Peyer's patch (tissue), 4 donors: Measurements from ENCODE around the gene FOCAD. TPM values are rescaled to one million over a fixed set of nuclear protein-coding genes. Genes with fewer than 3 reads are reported as not detected.

Experiments
- DNase-seq, 3 donors: peaks; one replicate each; pipeline ENCODE4 v3.0.0-alpha.2; 2017 to 2019
- H3K27ac ChIP-seq, 4 donors: fragments of 200-600 bp; sonication (generic); one replicate each; pipeline ENCODE4 v1.5.1; 2016 to 2019
- H3K27me3 ChIP-seq, 2 donors: fragments of 200-600 bp; sonication (generic); one replicate each; pipeline ENCODE4 v1.5.1; 2019
- H3K36me3 ChIP-seq, 3 donors: fragments of 200-600 bp; sonication (generic); one replicate each; pipeline ENCODE4 v1.5.1; 2016 to 2019
- H3K4me1 ChIP-seq, 4 donors: fragments of 200-600 bp; sonication (generic); one replicate each; pipeline ENCODE4 v1.5.1; 2016 to 2019
- H3K4me3 ChIP-seq, 4 donors: fragments of 200-600 bp; sonication (generic); 1 replicate in 3 of 4; 2 replicates in 1 of 4; pipeline ENCODE4 v1.5.1; 2016 to 2019; ENCODE audit warnings: mild to moderate bottlenecking in 1 of 4
- H3K9me3 ChIP-seq, 4 donors: fragments of 200-600 bp; sonication (generic); one replicate each; pipeline ENCODE4 v1.5.1; 2016 to 2019; ENCODE audit warnings: mild to moderate bottlenecking in 1 of 4
- POLR2A ChIP-seq, 2 donors: fragments of 450-650 bp; IDR thresholded peaks; one replicate each; pipeline ENCODE4 v1.5.1; 2017; ENCODE audit warnings: antibody characterized with exemption in 2 of 2, mild to moderate bottlenecking in 2 of 2, moderate library complexity in 2 of 2
- total RNA-seq, 4 donors: library from RNA; depleted of rRNA; stranded (reverse); fragments of >200 nt; gene quantifications; one replicate each; pipeline ENCODE4 v1.1.0, GENCODE V29; 2016
- TF ChIP-seq, protein P1 (sequence below), 6 experiments: fragments of 450-650 bp in 4 of 6; fragments of 200-600 bp in 2 of 6; sonication (generic) in 1 of 6; IDR thresholded peaks; one replicate each; pipeline ENCODE4 v1.5.1; 2017 to 2019; ENCODE audit warnings: antibody characterized with exemption in 6 of 6, mild to moderate bottlenecking in 3 of 6, moderate library complexity in 1 of 6

FOCAD gene
- total RNA-seq, 4 donors from 2014 or later = 19.4 to 42.1 (median 28.7) TPM

DNA sequence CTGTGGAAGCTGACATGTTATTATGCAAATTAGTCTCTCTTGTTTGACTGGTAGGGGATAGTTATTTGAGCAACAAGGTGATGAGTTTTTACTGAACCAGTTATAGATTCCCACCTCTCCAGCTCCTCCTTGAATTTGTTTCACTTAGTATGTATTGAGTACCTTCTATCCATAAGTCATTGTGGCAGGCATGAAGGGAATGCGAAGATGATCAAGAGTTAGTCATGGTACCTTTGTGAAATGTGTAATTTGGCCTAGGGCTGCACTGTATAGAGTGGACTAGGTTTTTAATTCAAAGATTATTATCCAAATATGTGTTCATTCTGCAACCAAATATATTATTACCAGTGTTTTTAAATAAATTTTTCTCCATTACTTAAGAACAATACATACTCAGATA lies 237.3 kb downstream of the FOCAD start:
- no peaks in the 10 kb centered on the region for H3K9me3 ChIP-seq
- no peak overlapping the region for H3K27ac ChIP-seq
- no peaks in the 10 kb centered on the region for H3K36me3 ChIP-seq
- H3K4me1 ChIP-seq = no peaks in the 10 kb centered on the region
- TF ChIP-seq, protein P1, sequence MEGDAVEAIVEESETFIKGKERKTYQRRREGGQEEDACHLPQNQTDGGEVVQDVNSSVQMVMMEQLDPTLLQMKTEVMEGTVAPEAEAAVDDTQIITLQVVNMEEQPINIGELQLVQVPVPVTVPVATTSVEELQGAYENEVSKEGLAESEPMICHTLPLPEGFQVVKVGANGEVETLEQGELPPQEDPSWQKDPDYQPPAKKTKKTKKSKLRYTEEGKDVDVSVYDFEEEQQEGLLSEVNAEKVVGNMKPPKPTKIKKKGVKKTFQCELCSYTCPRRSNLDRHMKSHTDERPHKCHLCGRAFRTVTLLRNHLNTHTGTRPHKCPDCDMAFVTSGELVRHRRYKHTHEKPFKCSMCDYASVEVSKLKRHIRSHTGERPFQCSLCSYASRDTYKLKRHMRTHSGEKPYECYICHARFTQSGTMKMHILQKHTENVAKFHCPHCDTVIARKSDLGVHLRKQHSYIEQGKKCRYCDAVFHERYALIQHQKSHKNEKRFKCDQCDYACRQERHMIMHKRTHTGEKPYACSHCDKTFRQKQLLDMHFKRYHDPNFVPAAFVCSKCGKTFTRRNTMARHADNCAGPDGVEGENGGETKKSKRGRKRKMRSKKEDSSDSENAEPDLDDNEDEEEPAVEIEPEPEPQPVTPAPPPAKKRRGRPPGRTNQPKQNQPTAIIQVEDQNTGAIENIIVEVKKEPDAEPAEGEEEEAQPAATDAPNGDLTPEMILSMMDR (IDR thresholded peaks at IDR 0.05) = no peak
- no peak for TF ChIP-seq POLR2A (IDR thresholded peaks at IDR 0.05)
- no peak overlapping the region for H3K4me3 ChIP-seq
- no peak for DNase-seq
- H3K27me3 ChIP-seq = no peaks in the 10 kb centered on the region

DNA sequence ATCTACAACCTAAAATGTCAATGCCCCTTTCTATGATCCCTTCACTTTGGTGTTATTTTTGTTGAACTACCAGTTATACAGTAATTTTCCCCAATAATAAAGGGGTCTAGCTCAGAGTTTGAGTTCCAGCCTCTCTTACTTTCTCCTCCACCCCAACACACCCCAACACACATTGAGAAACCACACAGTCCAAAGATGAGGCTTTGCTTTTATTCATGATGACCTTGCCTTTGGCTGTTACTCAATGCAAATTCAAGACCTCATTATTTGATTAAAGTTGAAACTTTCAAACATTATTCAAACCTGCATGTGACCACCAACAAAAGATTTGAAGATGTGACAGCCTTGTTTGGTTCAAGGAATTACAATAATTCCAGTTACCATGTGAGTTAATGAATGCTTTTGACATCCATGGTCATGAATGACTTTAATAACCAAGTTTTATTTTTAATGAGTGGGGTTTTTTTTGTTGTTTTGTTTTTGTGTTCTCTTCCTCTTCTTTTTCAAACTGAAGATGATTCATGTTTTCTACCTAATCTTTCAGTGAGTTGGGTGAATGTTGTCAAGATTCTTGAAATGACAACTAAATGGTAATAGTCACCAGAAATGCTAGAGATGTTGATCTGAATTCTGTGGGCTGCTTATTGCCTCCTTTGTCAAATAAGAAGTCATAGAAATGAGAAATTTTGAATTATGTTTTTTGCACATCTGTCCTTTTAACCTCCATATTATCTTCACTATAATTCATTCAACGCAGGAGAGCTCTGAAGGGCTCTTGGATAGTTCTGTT lies 241.4 kb downstream of the FOCAD start:
- no peak overlapping the region for H3K4me3 ChIP-seq
- no peaks in the 10 kb centered on the region for H3K4me1 ChIP-seq
- H3K36me3 ChIP-seq = peaks cover 0 to 4% (median 0%) of the 10 kb centered on the region in 3 donors
- H3K27ac ChIP-seq = no peak overlapping the region
- no peaks in the 10 kb centered on the region for H3K9me3 ChIP-seq
- DNase-seq = no peak
- TF ChIP-seq POLR2A (IDR thresholded peaks at IDR 0.05) = no peak
- TF ChIP-seq, protein P1 (IDR thresholded peaks at IDR 0.05) = no peak
- no peaks in the 10 kb centered on the region for H3K27me3 ChIP-seq

DNA sequence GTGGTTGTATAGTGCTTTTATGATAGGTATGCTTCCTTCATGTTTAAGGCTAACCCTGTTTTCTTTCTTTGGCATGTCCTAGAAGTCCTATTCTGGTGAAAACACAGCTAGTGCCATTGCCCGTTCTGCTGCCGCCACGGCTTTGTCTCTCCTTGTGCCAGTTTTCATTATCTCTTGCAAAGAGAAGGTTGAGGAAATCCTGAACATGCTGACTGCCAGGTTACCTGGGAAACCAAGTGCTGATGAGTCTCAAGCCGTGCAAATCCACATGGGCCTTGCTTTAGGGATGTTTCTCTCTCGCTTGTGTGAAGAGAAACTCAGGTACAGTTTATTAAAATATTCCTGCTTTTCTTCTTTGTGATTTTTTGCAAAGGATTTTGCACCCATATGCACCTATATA lies 245.2 kb downstream of the FOCAD start:
- H3K9me3 ChIP-seq = no peaks in the 10 kb centered on the region
- H3K4me3 ChIP-seq = no peak overlapping the region
- DNase-seq = no peak

DNA sequence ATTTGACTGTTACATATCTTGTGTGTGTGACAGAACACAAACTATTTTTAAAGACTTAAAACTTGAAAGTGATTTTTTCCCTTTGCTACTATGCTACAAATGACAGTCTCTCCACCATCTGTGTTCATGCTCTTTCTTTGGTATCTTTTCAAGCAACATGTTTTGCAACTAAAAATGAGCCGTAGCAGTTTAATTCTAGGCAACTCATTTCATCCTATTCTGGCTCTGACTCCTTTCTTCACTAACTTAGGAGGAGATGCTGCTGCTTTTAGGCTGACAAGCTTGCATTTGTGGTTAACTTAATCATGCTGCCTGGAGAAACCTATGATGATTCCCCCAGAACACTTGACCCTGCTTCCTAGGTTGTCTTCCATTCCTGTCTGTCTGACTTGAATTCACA lies 246.8 kb downstream of the FOCAD start:
- Histone ChIP-seq H3K4me3 (no peak overlapping the region), H3K27ac (no peak overlapping the region), H3K27me3 (no peaks in the 10 kb centered on the region), H3K9me3 (no peaks in the 10 kb centered on the region), H3K4me1 (no peaks in the 10 kb centered on the region), H3K36me3 (peaks cover 0 to 4% (median 0%) of the 10 kb centered on the region in 3 donors)
- DNase-seq = no peak
- TF ChIP-seq, protein P1 (IDR thresholded peaks at IDR 0.05) = no peak
- TF ChIP-seq POLR2A (IDR thresholded peaks at IDR 0.05) = no peak

More for the DNA sequence above, 245.2 kb downstream of the FOCAD start:
- no peaks in the 10 kb centered on the region for H3K27me3 ChIP-seq
- no peaks in the 10 kb centered on the region for H3K4me1 ChIP-seq
- H3K36me3 ChIP-seq = peaks cover 0 to 4% (median 0%) of the 10 kb centered on the region in 3 donors
- TF ChIP-seq POLR2A (IDR thresholded peaks at IDR 0.05) = no peak
- TF ChIP-seq, protein P1 (IDR thresholded peaks at IDR 0.05) = no peak
- no peak overlapping the region for H3K27ac ChIP-seq

DNA sequence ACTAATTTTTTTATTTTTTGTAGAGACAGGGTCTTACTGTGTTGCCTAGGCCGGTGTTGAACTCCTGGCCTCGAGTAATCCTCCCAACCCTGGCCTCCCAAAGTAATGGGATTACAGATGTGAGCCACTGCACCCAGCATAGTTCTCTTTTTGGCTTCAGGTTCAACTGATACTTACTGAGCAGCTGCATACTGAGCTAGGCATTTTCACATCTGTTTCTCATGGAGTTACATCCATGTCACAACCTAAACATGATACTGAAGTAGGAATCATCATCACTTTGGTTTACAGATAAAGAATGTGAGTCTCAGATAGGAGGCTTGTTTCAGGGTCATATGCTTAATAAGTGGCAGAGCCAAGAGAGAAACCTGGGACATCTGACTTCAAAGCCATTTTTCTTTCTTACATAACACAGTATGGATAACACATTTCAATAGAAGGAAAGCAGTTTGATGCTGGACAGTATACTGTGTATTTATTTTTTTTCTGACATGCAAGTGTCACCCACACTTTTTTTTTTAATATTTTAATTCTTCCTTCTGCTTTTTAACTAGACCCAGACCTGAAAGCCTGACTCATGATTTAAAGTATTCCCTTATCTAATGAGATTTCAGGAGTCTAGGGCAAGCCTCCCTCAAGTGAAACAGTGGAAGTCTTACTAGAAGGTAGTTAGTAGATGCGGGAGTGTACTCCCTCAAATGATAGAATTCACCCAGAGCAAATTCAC lies 256.6 kb downstream of the FOCAD start:
- H3K36me3 ChIP-seq = no peaks in the 10 kb centered on the region
- H3K9me3 ChIP-seq = no peaks in the 10 kb centered on the region
- H3K4me1 ChIP-seq = no peaks in the 10 kb centered on the region
- H3K27ac ChIP-seq = no peak overlapping the region
- no peak overlapping the region for H3K4me3 ChIP-seq
- DNase-seq = no peak
- no peak for TF ChIP-seq POLR2A (IDR thresholded peaks at IDR 0.05)
- TF ChIP-seq, protein P1 (IDR thresholded peaks at IDR 0.05) = no peak
- H3K27me3 ChIP-seq = no peaks in the 10 kb centered on the region
